OCI-LY7 (cell line): ENCODE measurements around the gene UGT1A10. TPM values are rescaled to one million over a fixed set of nuclear protein-coding genes. Genes with fewer than 3 reads are reported as not detected.

ENCODE experiments used
- BruUV-seq: library from RNA; stranded (reverse); fragments of 400-500 nt; replicated peaks from 2 replicates; lab custom pipeline; 2021; lab: Mats Ljungman, UMichigan
- CTCF ChIA-PET: fragments of 300-600 bp; sonication (Branson Sonifier 250); formaldehyde crosslinking; loops from one replicate; lab custom pipeline; 2022; ENCODE audit warnings: antibody characterized with exemption; ENCODE audit not compliant: unreplicated experiment; lab: Charles Lee
- POLR2A ChIA-PET: fragments of 300-600 bp; sonication (Branson Sonifier 250); formaldehyde crosslinking; loops from one replicate; lab custom pipeline; 2022; ENCODE audit warnings: antibody characterized with exemption; lab: Charles Lee
- DNase-seq: peaks from one replicate; pipeline ENCODE4 v3.0.0-alpha.2; 2015; ENCODE audit warnings: low spot score
- H2AFZ ChIP-seq: fragments of 200-600 bp; sonication (generic), shearing (Covaris generic); 2 replicates; pipeline ENCODE4 v1.6.1; 2014; ENCODE audit warnings: mild to moderate bottlenecking, antibody characterized with exemption, low read length, moderate library complexity
- H3K27ac ChIP-seq: fragments of 200-600 bp; sonication (generic); 2 replicates; pipeline ENCODE4 v1.5.1; 2014; ENCODE audit warnings: mixed run types, low read depth, mild to moderate bottlenecking, moderate library complexity, low read length, inconsistent platforms; ENCODE audit not compliant: poor library complexity, severe bottlenecking
- H3K36me3 ChIP-seq: fragments of 200-600 bp; sonication (generic); 2 replicates; pipeline ENCODE4 v1.6.1; 2014; ENCODE audit warnings: mild to moderate bottlenecking, antibody characterized with exemption, low read length, moderate library complexity, mixed read lengths; ENCODE audit not compliant: insufficient read depth
- H3K4me1 ChIP-seq: fragments of 200-600 bp; sonication (generic); 2 replicates; pipeline ENCODE4 v1.5.1; 2014; ENCODE audit warnings: mild to moderate bottlenecking, low read length; ENCODE audit not compliant: insufficient read depth, poor library complexity, severe bottlenecking
- H3K4me2 ChIP-seq: fragments of 200-600 bp; sonication (generic); 2 replicates; pipeline ENCODE4 v1.6.1; 2014; ENCODE audit warnings: mild to moderate bottlenecking, low read length
- H3K4me3 ChIP-seq: fragments of 200-600 bp; sonication (generic); 2 replicates; pipeline ENCODE4 v1.5.1; 2014; ENCODE audit warnings: mild to moderate bottlenecking, low read depth, low read length; ENCODE audit not compliant: poor library complexity, severe bottlenecking
- H3K79me2 ChIP-seq: fragments of 200-600 bp; sonication (generic); 2 replicates; pipeline ENCODE4 v1.6.1; 2016; ENCODE audit warnings: low read depth, mild to moderate bottlenecking, low read length, moderate library complexity, mixed read lengths; ENCODE audit not compliant: insufficient read depth
- H3K9me2 ChIP-seq: fragments of 200-600 bp; sonication (generic); 2 replicates; pipeline ENCODE4 v1.6.1; 2016; ENCODE audit warnings: mild to moderate bottlenecking, low read length, mixed read lengths; ENCODE audit not compliant: insufficient read depth
- H3K9me3 ChIP-seq: fragments of 200-600 bp; sonication (generic); 2 replicates; pipeline ENCODE4 v1.6.1; 2014; ENCODE audit warnings: mild to moderate bottlenecking, mixed run types, low read length, mixed read lengths
- H4K20me1 ChIP-seq: fragments of 200-600 bp; sonication (generic); 2 replicates; pipeline ENCODE4 v1.6.1; 2014; ENCODE audit warnings: mild to moderate bottlenecking, antibody characterized with exemption, low read length, moderate library complexity, mixed read lengths; ENCODE audit not compliant: insufficient read depth
- CTCF ChIP-seq: fragments of 200-600 bp; sonication (generic); conservative IDR thresholded peaks from 2 replicates; pipeline ENCODE4 v1.5.1; 2014; ENCODE audit warnings: mild to moderate bottlenecking, antibody characterized with exemption, low read length, moderate library complexity, mixed read lengths
- EZH2phosphoT487 ChIP-seq: fragments of 200-600 bp; sonication (generic); IDR thresholded peaks from 2 replicates; pipeline ENCODE4 v1.6.1; 2018; ENCODE audit warnings: low read depth, borderline replicate concordance, mild to moderate bottlenecking, mixed run types, antibody characterized with exemption, low read length, moderate library complexity, mixed read lengths
- intact Hi-C: fragments of 100-400 bp; cut with micrococcal nuclease; formaldehyde crosslinking; loops from one replicate; pipeline ENCODE4 v1.10.0; 2022; ENCODE audit not compliant: unreplicated experiment
- total RNA-seq, 2 experiments: library from RNA; depleted of rRNA in 1 of 2; stranded (reverse); fragments of >200 nt in 1 of 2; shearing (Covaris generic) in 1 of 2; gene quantifications; 2 replicates each; pipeline ENCODE4 v1.2.3, GENCODE V29; 2014 to 2022

The UGT1A10 gene
- total RNA-seq, 2 experiments from 2014 or later = not detected

GRCh38 chr2:233600386-233600785, 35.9 kb upstream of the UGT1A10 start:
- CTCF ChIA-PET = no interaction called here

GRCh38 chr2:233602076-233602475, 34.2 kb upstream of the UGT1A10 start:
- TF ChIP-seq EZH2phosphoT487 = no peak
- no peak for TF ChIP-seq CTCF
- Histone ChIP-seq H3K36me3 (no peaks in the 10 kb centered on the region; the same call in 1 of the 2 replicates), H3K4me1 (peaks cover 5% of the 10 kb centered on the region), H4K20me1 (no peaks in the 10 kb centered on the region), H3K27ac (no peak overlapping the region), H3K9me2 (no peaks in the 10 kb centered on the region), H3K79me2 (no peaks in the 10 kb centered on the region), H3K4me3 (no peak overlapping the region), H3K9me3 (no peaks in the 10 kb centered on the region), H3K4me2 (no peak overlapping the region), H2AFZ (no peak overlapping the region)
- ChIA-PET POLR2A (interaction anchor here (0.6 kb wide), 1 partner anchor 525 kb away, joined by 3 read pairs; no protein-coding TSS in a partner anchor), CTCF (no interaction called here)
- no TSS peak for BruUV-seq
- intact Hi-C loops = no loop called here
- no peak for DNase-seq

More at GRCh38 chr2:233600386-233600785, 35.9 kb upstream of the UGT1A10 start:
- Histone ChIP-seq H3K9me3 (no peaks in the 10 kb centered on the region), H3K27ac (no peak overlapping the region), H3K4me1 (peaks cover 5% of the 10 kb centered on the region), H4K20me1 (no peaks in the 10 kb centered on the region), H3K4me2 (no peak overlapping the region), H3K9me2 (no peaks in the 10 kb centered on the region), H3K79me2 (no peaks in the 10 kb centered on the region), H3K4me3 (no peak overlapping the region), H3K36me3 (no peaks in the 10 kb centered on the region; the same call in 1 of the 2 replicates), H2AFZ (no peak overlapping the region)
- DNase-seq = no peak
- POLR2A ChIA-PET = no interaction called here
- BruUV-seq = no TSS peak
- intact Hi-C loops = no loop called here
- TF ChIP-seq EZH2phosphoT487 = no peak
- TF ChIP-seq CTCF = no peak

- H3K4me1 ChIP-seq = no peaks in the 10 kb centered on the region
- H3K79me2 ChIP-seq = no peaks in the 10 kb centered on the region
- DNase-seq = no peak
- intact Hi-C loops = no loop called here
- no peaks in the 10 kb centered on the region for H3K9me3 ChIP-seq
- H3K27ac ChIP-seq = no peak overlapping the region
- TF ChIP-seq EZH2phosphoT487 (no peak), CTCF (no peak)
- no peak overlapping the region for H3K4me3 ChIP-seq
- no TSS peak for BruUV-seq
- no peaks in the 10 kb centered on the region; the same call in 1 of the 2 replicates for H3K36me3 ChIP-seq
- no peaks in the 10 kb centered on the region for H3K9me2 ChIP-seq
- H2AFZ ChIP-seq = no peak overlapping the region
- H4K20me1 ChIP-seq = no peaks in the 10 kb centered on the region
- ChIA-PET CTCF (no interaction called here), POLR2A (no interaction called here)
- H3K4me2 ChIP-seq = no peak overlapping the region
Measured at GRCh38 chr2:233603520-233603919, 32.7 kb upstream of the UGT1A10 start.
